ENCODE data around the gene TJP2.

DNA sequence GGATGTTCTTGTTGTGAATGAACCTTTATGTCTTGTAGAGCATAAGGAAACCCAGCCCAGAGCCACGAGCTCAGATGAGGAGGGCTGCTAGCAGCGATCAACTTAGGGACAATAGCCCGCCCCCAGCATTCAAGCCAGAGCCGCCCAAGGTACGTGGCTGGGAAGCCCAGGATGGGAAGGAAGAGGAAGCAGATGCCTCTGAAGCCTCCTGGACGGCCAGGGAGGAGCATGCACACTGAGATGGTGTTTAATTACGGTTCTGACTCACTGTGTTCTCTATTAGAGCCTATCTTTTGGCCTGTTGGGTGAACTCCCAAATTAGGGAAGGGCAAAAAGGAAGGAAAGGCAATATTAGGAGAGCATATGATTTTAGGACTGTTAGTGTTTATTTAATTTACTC, 75.3 kb downstream of the TJP2 start:
- TF ChIP-seq, protein P1, sequence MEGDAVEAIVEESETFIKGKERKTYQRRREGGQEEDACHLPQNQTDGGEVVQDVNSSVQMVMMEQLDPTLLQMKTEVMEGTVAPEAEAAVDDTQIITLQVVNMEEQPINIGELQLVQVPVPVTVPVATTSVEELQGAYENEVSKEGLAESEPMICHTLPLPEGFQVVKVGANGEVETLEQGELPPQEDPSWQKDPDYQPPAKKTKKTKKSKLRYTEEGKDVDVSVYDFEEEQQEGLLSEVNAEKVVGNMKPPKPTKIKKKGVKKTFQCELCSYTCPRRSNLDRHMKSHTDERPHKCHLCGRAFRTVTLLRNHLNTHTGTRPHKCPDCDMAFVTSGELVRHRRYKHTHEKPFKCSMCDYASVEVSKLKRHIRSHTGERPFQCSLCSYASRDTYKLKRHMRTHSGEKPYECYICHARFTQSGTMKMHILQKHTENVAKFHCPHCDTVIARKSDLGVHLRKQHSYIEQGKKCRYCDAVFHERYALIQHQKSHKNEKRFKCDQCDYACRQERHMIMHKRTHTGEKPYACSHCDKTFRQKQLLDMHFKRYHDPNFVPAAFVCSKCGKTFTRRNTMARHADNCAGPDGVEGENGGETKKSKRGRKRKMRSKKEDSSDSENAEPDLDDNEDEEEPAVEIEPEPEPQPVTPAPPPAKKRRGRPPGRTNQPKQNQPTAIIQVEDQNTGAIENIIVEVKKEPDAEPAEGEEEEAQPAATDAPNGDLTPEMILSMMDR (IDR thresholded peaks at IDR 0.05; ENCODE audit: insufficient read depth, low read depth, low read length) = no peak
- TF ChIP-seq EZH2 (IDR thresholded peaks at IDR 0.05; ENCODE audit: insufficient read depth, low read length) = no peak
